HCT116 (cell line): Measurements from ENCODE around the gene ALDH6A1. TPM values are rescaled to one million over a fixed set of nuclear protein-coding genes. Genes with fewer than 3 reads are reported as not detected.

Source experiments
- ATAC-seq: fragments of 200-7000 bp; cut with Tn5 transposase; 2 replicates; pipeline ENCODE4 v1.9.1; 2020; ENCODE audit warnings: mild to moderate bottlenecking, moderate library complexity
- BruUV-seq: library from RNA; stranded (reverse); fragments of 400-500 nt; replicated peaks from 2 replicates; lab custom pipeline; 2021; lab: Mats Ljungman, UMichigan
- CTCF ChIA-PET: fragments of 300-600 bp; sonication (Branson Sonifier 250); formaldehyde crosslinking; loops from one replicate; lab custom pipeline; 2021; ENCODE audit warnings: antibody characterized with exemption; lab: Charles Lee
- POLR2A ChIA-PET: fragments of 300-600, 350-600 bp; sonication (Branson Sonifier 250); formaldehyde crosslinking; loops from one replicate; lab custom pipeline; 2021; ENCODE audit warnings: antibody characterized with exemption; lab: Charles Lee
- RAD21 ChIA-PET, 2 experiments: fragments of 300-600 bp; sonication (Branson Sonifier 250); formaldehyde crosslinking; loops; one replicate each; lab custom pipeline; 2023; ENCODE audit warnings: low total read pairs in 2 of 2; ENCODE audit not compliant: uncharacterized antibody in 2 of 2, unreplicated experiment in 2 of 2, low non-redundant PET in 1 of 2; lab: Charles Lee
- DNase-seq: peaks from one replicate; pipeline ENCODE4 v3.0.0-alpha.2; 2010; ENCODE audit warnings: low read depth, low spot score
- H2AFZ ChIP-seq: fragments of 200-600 bp; shearing (Covaris generic), sonication (generic); 2 replicates; pipeline ENCODE4 v1.6.1; 2017; ENCODE audit warnings: low read depth, mixed run types, mixed read lengths, antibody characterized with exemption, low read length; ENCODE audit not compliant: poor library complexity, severe bottlenecking
- H3K27ac ChIP-seq: 2 replicates; pipeline ENCODE4 v1.5.1; 2012; ENCODE audit warnings: low read depth, low read length
- H3K27me3 ChIP-seq: fragments of 200-600 bp; sonication (generic); 2 replicates; pipeline ENCODE4 v1.6.1; 2016; ENCODE audit warnings: mixed run types, low read length, mixed read lengths; ENCODE audit not compliant: insufficient read depth
- H3K36me3 ChIP-seq, 2 experiments: fragments of 200-500 bp in 1 of 2; fragments of 200-600 bp in 1 of 2; sonication (Bioruptor generic) in 1 of 2; sonication (generic) in 1 of 2; 2 replicates each; pipeline versions ENCODE4 v1.5.1 to v1.6.1; 2014 to 2016; ENCODE audit warnings: low read length in 2 of 2, inconsistent platforms in 1 of 2, mixed read lengths in 1 of 2, mixed run types in 1 of 2; ENCODE audit not compliant: insufficient read depth in 2 of 2, control insufficient read depth in 1 of 2
- H3K4me1 ChIP-seq, 2 experiments: fragments of 200-600 bp in 1 of 2; sonication (generic) in 1 of 2; 2 replicates each; pipeline versions ENCODE4 v1.5.1 to v1.6.1; 2012 to 2017; ENCODE audit warnings: low read length in 2 of 2, inconsistent platforms in 1 of 2, mild to moderate bottlenecking in 1 of 2, mixed read lengths in 1 of 2, mixed run types in 1 of 2, moderate library complexity in 1 of 2; ENCODE audit not compliant: insufficient read depth in 2 of 2, control insufficient read depth in 1 of 2
- H3K4me2 ChIP-seq: fragments of 200-600 bp; sonication (generic); 2 replicates; pipeline ENCODE4 v1.6.1; 2017; ENCODE audit warnings: mixed run types, low read length, mixed read lengths
- H3K4me3 ChIP-seq, 2 experiments: fragments of 200-600 bp in 1 of 2; sonication (generic) in 1 of 2; replicated peaks in 1 of 2; 2 replicates each; pipeline ENCODE4 v1.5.1; 2011 to 2016; ENCODE audit warnings: low read length in 2 of 2, control low read depth in 1 of 2, low read depth in 1 of 2, mild to moderate bottlenecking in 1 of 2, mixed read lengths in 1 of 2, mixed run types in 1 of 2
- H3K79me2 ChIP-seq: fragments of 200-600 bp; sonication (generic); 2 replicates; pipeline ENCODE4 v1.6.1; 2017; ENCODE audit warnings: mild to moderate bottlenecking, mixed run types, low read length, moderate library complexity, mixed read lengths; ENCODE audit not compliant: insufficient read depth
- H3K9ac ChIP-seq: fragments of 200-600 bp; sonication (generic); 2 replicates; pipeline ENCODE4 v1.6.1; 2016; ENCODE audit warnings: low read length, mixed read lengths
- H3K9me2 ChIP-seq: fragments of 200-600 bp; sonication (generic), shearing (Covaris generic); 2 replicates; pipeline ENCODE4 v1.6.1; 2017; ENCODE audit warnings: mixed run types, mild to moderate bottlenecking, moderate library complexity; ENCODE audit not compliant: insufficient read depth
- H3K9me3 ChIP-seq, 2 experiments: fragments of 200-500 bp in 1 of 2; fragments of 200-600 bp in 1 of 2; sonication (Bioruptor generic) in 1 of 2; sonication (generic) in 1 of 2; 2 replicates each; pipeline ENCODE4 v1.6.1; 2014 to 2017; ENCODE audit warnings: low read length in 2 of 2, mixed read lengths in 2 of 2, inconsistent platforms in 1 of 2, low read depth in 1 of 2, mild to moderate bottlenecking in 1 of 2, mixed run types in 1 of 2, moderate library complexity in 1 of 2; ENCODE audit not compliant: control insufficient read depth in 1 of 2, insufficient read depth in 1 of 2
- H4K20me1 ChIP-seq: fragments of 200-600 bp; sonication (generic), shearing (Covaris generic); 2 replicates; pipeline ENCODE4 v1.6.1; 2017; ENCODE audit warnings: mixed run types, mild to moderate bottlenecking, moderate library complexity; ENCODE audit not compliant: insufficient read depth
- ATF3 ChIP-seq: IDR thresholded peaks from 2 replicates; pipeline ENCODE4 v1.6.1; 2012
- CBX3 ChIP-seq: IDR thresholded peaks from 2 replicates; pipeline ENCODE4 v1.6.1; 2012; ENCODE audit warnings: low read depth
- CEBPB ChIP-seq: IDR thresholded peaks from 2 replicates; pipeline ENCODE4 v1.6.1; 2012; ENCODE audit warnings: low read depth
- CTCF ChIP-seq, 3 experiments: fragments of 200-600 bp in 1 of 3; sonication (generic) in 1 of 3; IDR thresholded peaks in 2 of 3; conservative IDR thresholded peaks in 1 of 3; 2 replicates each; pipeline ENCODE4 v1.5.1; 2012 to 2017; ENCODE audit warnings: low read depth in 2 of 3, low read length in 2 of 3, antibody characterized with exemption in 1 of 3, borderline replicate concordance in 1 of 3, control low read depth in 1 of 3, mild to moderate bottlenecking in 1 of 3, mixed read lengths in 1 of 3, mixed run types in 1 of 3, moderate library complexity in 1 of 3; ENCODE audit not compliant: insufficient read depth in 1 of 3
- EGR1 ChIP-seq: IDR thresholded peaks from 2 replicates; pipeline ENCODE4 v1.6.1; 2012; ENCODE audit warnings: low read depth
- ELF1 ChIP-seq: IDR thresholded peaks from 2 replicates; pipeline ENCODE4 v1.6.1; 2012; ENCODE audit warnings: low read depth, borderline replicate concordance
- EZH2 ChIP-seq: fragments of 200-600 bp; sonication (generic); IDR thresholded peaks from 2 replicates; pipeline ENCODE4 v1.6.1; 2017; ENCODE audit warnings: antibody characterized with exemption, mixed run types
- EZH2phosphoT487 ChIP-seq: fragments of 200-600 bp; IDR thresholded peaks from 2 replicates; pipeline ENCODE4 v1.6.1; 2018; ENCODE audit warnings: antibody characterized with exemption, borderline replicate concordance
- MAX ChIP-seq: IDR thresholded peaks from 2 replicates; pipeline ENCODE4 v1.6.1; 2012
- POLR2AphosphoS5 ChIP-seq: IDR thresholded peaks from 2 replicates; pipeline ENCODE4 v1.6.1; 2011; ENCODE audit warnings: mild to moderate bottlenecking, low read depth, low read length, moderate library complexity
- RAD21 ChIP-seq: IDR thresholded peaks from 2 replicates; pipeline ENCODE4 v1.6.1; 2012; ENCODE audit warnings: low read depth, mild to moderate bottlenecking
- SP1 ChIP-seq: IDR thresholded peaks from 2 replicates; pipeline ENCODE4 v1.6.1; 2012; ENCODE audit warnings: low read depth
- TCF7L2 ChIP-seq: IDR thresholded peaks from 2 replicates; pipeline ENCODE4 v1.7.0; 2011; ENCODE audit warnings: borderline replicate concordance, inconsistent platforms; ENCODE audit not compliant: insufficient read depth, insufficient read length; ENCODE audit errors: extremely low read depth
- ZBTB33 ChIP-seq: IDR thresholded peaks from 2 replicates; pipeline ENCODE4 v1.6.1; 2011; ENCODE audit warnings: mild to moderate bottlenecking, low read length, moderate library complexity; ENCODE audit not compliant: insufficient replicate concordance; ENCODE audit errors: extremely low read depth
- intact Hi-C: fragments of 100-400 bp; cut with micrococcal nuclease; formaldehyde crosslinking; loops from 2 replicates; pipeline ENCODE4 v1.10.0; 2022
- total RNA-seq: library from RNA; stranded (reverse); gene quantifications from one replicate; pipeline ENCODE4 v1.2.1, GENCODE V29; 2021; ENCODE audit not compliant: unreplicated experiment

Gene ALDH6A1
- total RNA-seq, 1 experiment from 2014 or later = 15.6 TPM

- no TSS peak for BruUV-seq
- H3K4me1 ChIP-seq = peaks cover 0 to 6% of the 10 kb centered on the region in 2 experiments; a peak in 2 of 4 replicates
- H3K79me2 ChIP-seq = no peaks in the 10 kb centered on the region
- no peak overlapping the region for H3K4me3 ChIP-seq
- H3K27me3 ChIP-seq = no peaks in the 10 kb centered on the region
- ChIA-PET CTCF (interaction anchor here (1.0 to 1.3 kb wide), 4 partner anchors 11 to 22 kb away, joined by 3 to 4 read pairs (median 4); no protein-coding TSS in a partner anchor), POLR2A (no interaction called here), RAD21 (no interaction called here)
- H3K9ac ChIP-seq = no peak overlapping the region
- H2AFZ ChIP-seq = no peak overlapping the region
- H3K4me2 ChIP-seq = no peak overlapping the region
- H3K9me2 ChIP-seq = no peaks in the 10 kb centered on the region
- no peaks in the 10 kb centered on the region for H3K36me3 ChIP-seq
- peak; percentile 16 for DNase-seq
- no peaks in the 10 kb centered on the region for H4K20me1 ChIP-seq
- peak; percentile 70 for ATAC-seq
- no peaks in the 10 kb centered on the region for H3K9me3 ChIP-seq
- no peak overlapping the region for H3K27ac ChIP-seq
- intact Hi-C loops = no loop called here
- TF ChIP-seq CBX3 (no peak), SP1 (no peak), EZH2 (no peak), CTCF (IDR thresholded peaks at IDR 0.05 in 2 of 3, conservative IDR thresholded peaks at IDR 0.05 in 1 of 3; ENCODE audit: borderline replicate concordance in 1 of 3, insufficient read depth in 1 of 3, low read depth in 2 of 3, low read length in 2 of 3) (peak in 2 of 3 experiments; percentile 30 to 37; a peak in 3 of 6 replicates), CEBPB (no peak), RAD21 (peak; percentile 30; the same call in 1 of the 2 replicates), ATF3 (no peak)
Observed at GRCh38 chr14:74048281-74048680, 36.0 kb downstream of the ALDH6A1 start.

- ChIA-PET RAD21 (no interaction called here), POLR2A (no interaction called here), CTCF (no interaction called here)
- Histone ChIP-seq H3K9ac (no peak overlapping the region), H3K4me1 (peaks cover 0 to 6% of the 10 kb centered on the region in 2 experiments; a peak in 2 of 4 replicates), H3K79me2 (no peaks in the 10 kb centered on the region), H3K4me3 (no peak overlapping the region), H3K27me3 (no peaks in the 10 kb centered on the region), H2AFZ (no peak overlapping the region), H3K27ac (no peak overlapping the region), H3K9me2 (no peaks in the 10 kb centered on the region), H3K36me3 (no peaks in the 10 kb centered on the region), H3K4me2 (no peak overlapping the region), H4K20me1 (no peaks in the 10 kb centered on the region), H3K9me3 (no peaks in the 10 kb centered on the region)
- intact Hi-C loops = no loop called here
- ATAC-seq (no peak), DNase-seq (no peak)
- BruUV-seq = no TSS peak
- TF ChIP-seq MAX = no peak
- no peak for TF ChIP-seq TCF7L2
- no peak for TF ChIP-seq ELF1
- no peak for TF ChIP-seq EZH2
- no peak for TF ChIP-seq EGR1
- TF ChIP-seq POLR2AphosphoS5 = no peak
- no peak for TF ChIP-seq EZH2phosphoT487
- TF ChIP-seq ZBTB33 = no peak
- TF ChIP-seq ATF3 = no peak
Observed at GRCh38 chr14:74045522-74045921, 38.7 kb downstream of the ALDH6A1 start.
